GM23338 (cell line): Measurements from ENCODE around the gene SYNE2. TPM values are rescaled to one million over a fixed set of nuclear protein-coding genes. Genes with fewer than 3 reads are reported as not detected.

Experiments
- ATAC-seq: fragments of 200-7000 bp; cut with Tn5 transposase; 3 replicates; pipeline ENCODE4 v1.9.1; 2020
- DNase-seq: peaks from one replicate; pipeline ENCODE4 v3.0.0-alpha.2; 2015; ENCODE audit warnings: low spot score
- H2AFZ ChIP-seq: fragments of 200-600 bp; sonication (generic); 2 replicates; pipeline ENCODE4 v1.8.0; 2016; ENCODE audit warnings: antibody characterized with exemption, mild to moderate bottlenecking, moderate library complexity
- H3F3A ChIP-seq: fragments of 200-600 bp; sonication (generic); replicated peaks from 2 replicates; pipeline ENCODE4 v1.8.0; 2017; ENCODE audit warnings: antibody characterized with exemption, mixed run types, low read depth
- H3K27ac ChIP-seq: fragments of 200-600 bp; sonication (generic); 2 replicates; pipeline ENCODE4 v1.6.1; 2016; ENCODE audit warnings: low read depth
- H3K27me3 ChIP-seq: fragments of 200-600 bp; sonication (generic); 2 replicates; pipeline ENCODE4 v1.8.0; 2016; ENCODE audit warnings: mild to moderate bottlenecking, mixed run types, moderate library complexity; ENCODE audit not compliant: insufficient read depth
- H3K36me3 ChIP-seq: fragments of 200-600 bp; sonication (generic); 2 replicates; pipeline ENCODE4 v1.8.0; 2016; ENCODE audit warnings: mild to moderate bottlenecking; ENCODE audit not compliant: insufficient read depth
- H3K4me1 ChIP-seq: fragments of 200-600 bp; sonication (generic); 2 replicates; pipeline ENCODE4 v1.8.0; 2016; ENCODE audit warnings: mild to moderate bottlenecking, moderate library complexity; ENCODE audit not compliant: insufficient read depth
- H3K4me2 ChIP-seq: fragments of 200-600 bp; sonication (generic); 2 replicates; pipeline ENCODE4 v1.7.1; 2017; ENCODE audit warnings: mixed run types
- H3K4me3 ChIP-seq: fragments of 200-600 bp; sonication (generic); 2 replicates; pipeline ENCODE4 v1.6.1; 2016; ENCODE audit warnings: mixed run types
- H3K79me2 ChIP-seq: fragments of 200-600 bp; sonication (generic); replicated peaks from 2 replicates; pipeline ENCODE4 v1.8.0; 2017; ENCODE audit warnings: mild to moderate bottlenecking; ENCODE audit not compliant: insufficient read depth
- H3K9me2 ChIP-seq: fragments of 200-600 bp; sonication (generic); 2 replicates; pipeline ENCODE4 v1.8.0; 2017; ENCODE audit not compliant: insufficient read depth
- H4K20me1 ChIP-seq: fragments of 200-600 bp; sonication (generic); replicated peaks from 2 replicates; pipeline ENCODE4 v1.8.0; 2017; ENCODE audit warnings: mild to moderate bottlenecking; ENCODE audit not compliant: insufficient read depth
- H3K27ac Mint-ChIP-seq: 2 replicates; pipeline ENCODE4 v1.8.0; 2020; ENCODE audit warnings: inconsistent platforms, mild to moderate bottlenecking, moderate library complexity, mixed read lengths
- H3K27me3 Mint-ChIP-seq: 3 replicates; pipeline ENCODE4 v1.8.0; 2022; ENCODE audit warnings: low read depth, mild to moderate bottlenecking, moderate library complexity, mixed read lengths, inconsistent platforms; ENCODE audit not compliant: insufficient read depth, poor library complexity
- H3K36me3 Mint-ChIP-seq: 3 replicates; pipeline ENCODE4 v1.8.0; 2021; ENCODE audit warnings: low read depth, mild to moderate bottlenecking, inconsistent platforms, moderate library complexity, mixed read lengths
- H3K4me1 Mint-ChIP-seq: 3 replicates; pipeline ENCODE4 v1.8.0; 2020; ENCODE audit warnings: mild to moderate bottlenecking, inconsistent platforms, mixed read lengths
- H3K4me3 Mint-ChIP-seq: 3 replicates; pipeline ENCODE4 v1.8.0; 2021; ENCODE audit warnings: moderate library complexity, mild to moderate bottlenecking, inconsistent platforms, mixed read lengths
- H3K9me3 Mint-ChIP-seq: 3 replicates; pipeline ENCODE4 v1.8.0; 2020; ENCODE audit warnings: moderate library complexity, mild to moderate bottlenecking, inconsistent platforms, mixed read lengths
- ETS1 ChIP-seq: IDR thresholded peaks from 2 replicates; pipeline ENCODE4 v1.6.1; 2016; ENCODE audit warnings: antibody characterized with exemption
- EZH2phosphoT487 ChIP-seq: fragments of 200-600 bp; sonication (generic); IDR thresholded peaks from one replicate; pipeline ENCODE4 v1.8.1; 2018; ENCODE audit warnings: antibody characterized with exemption; ENCODE audit not compliant: unreplicated experiment
- JUNB ChIP-seq: IDR thresholded peaks from one replicate; pipeline ENCODE4 v1.6.1; 2016; ENCODE audit warnings: antibody characterized with exemption; ENCODE audit not compliant: unreplicated experiment
- POLR2AphosphoS5 ChIP-seq: IDR thresholded peaks from 2 replicates; pipeline ENCODE4 v1.6.1; 2016; ENCODE audit warnings: antibody characterized with exemption, low read depth
- ZNF114 ChIP-seq: fragments of 250-450 bp; sonication (Bioruptor Pico); IDR thresholded peaks from 2 replicates; pipeline ENCODE4 v1.5.0; 2020; ENCODE audit warnings: mild to moderate bottlenecking, moderate library complexity
- ZNF331 ChIP-seq: fragments of 250-450 bp; sonication (Bioruptor Pico); IDR thresholded peaks from 2 replicates; pipeline ENCODE4 v1.5.0; 2020; ENCODE audit warnings: low read depth, mild to moderate bottlenecking, moderate library complexity
- ZNF462 ChIP-seq: fragments of 250-450 bp; sonication (Bioruptor Pico); IDR thresholded peaks from 2 replicates; pipeline ENCODE4 v1.5.0; 2020; ENCODE audit warnings: mild to moderate bottlenecking, moderate library complexity
- polyA plus RNA-seq: library from polyadenylated mRNA; unstranded; fragments of >200 nt; fragmentation: Nextera tagmentation; extraction: Ambion mirVana; gene quantifications from 2 replicates; pipeline ENCODE4 v1.2.1, GENCODE V29; 2016
- total RNA-seq: library from RNA; depleted of rRNA; stranded (reverse); fragments of >200 nt; shearing (Covaris generic); gene quantifications from 2 replicates; pipeline ENCODE4 v1.2.3, GENCODE V29; 2014

Gene SYNE2
- total and polyA plus RNA-seq, 2 experiments from 2014 or later, result 34.3 to 86.5 TPM

GRCh38 chr14:63933711-63934110, 80.9 kb downstream of the SYNE2 start (continued):
- TF ChIP-seq ZNF462 (CRISPR knock-in tag) (no peak), ETS1 (no peak), POLR2AphosphoS5 (no peak), JUNB (no peak), ZNF114 (CRISPR knock-in tag) (no peak)

- peaks cover 14% of the 10 kb centered on the region; the same call in 2 of the 3 replicates for H3K36me3 Mint-ChIP-seq
- Histone ChIP-seq H2AFZ (no peak overlapping the region), H3F3A (no peaks in the 10 kb centered on the region), H3K4me2 (no peak overlapping the region), H3K79me2 (no peaks in the 10 kb centered on the region), H3K4me3 (no peak overlapping the region), H3K9me2 (peaks cover 7% of the 10 kb centered on the region; the same call in 1 of the 2 replicates), H4K20me1 (no peaks in the 10 kb centered on the region), H3K4me1 (peaks cover 8% of the 10 kb centered on the region), H3K36me3 (no peaks in the 10 kb centered on the region), H3K27me3 (no peaks in the 10 kb centered on the region), H3K27ac (no peak overlapping the region)
- no peaks in the 10 kb centered on the region for H3K9me3 Mint-ChIP-seq
- peaks cover 13% of the 10 kb centered on the region for H3K4me1 Mint-ChIP-seq
- DNase-seq, result no peak
- no peak for ATAC-seq
- no peak overlapping the region for H3K27ac Mint-ChIP-seq
- no peak overlapping the region for H3K4me3 Mint-ChIP-seq
- no peaks in the 10 kb centered on the region for H3K27me3 Mint-ChIP-seq
- TF ChIP-seq ZNF114 (CRISPR knock-in tag) (no peak), EZH2phosphoT487 (no peak), ZNF331 (CRISPR knock-in tag) (no peak), ZNF462 (CRISPR knock-in tag) (no peak), POLR2AphosphoS5 (no peak)
Observed at GRCh38 chr14:63938198-63939005, 85.6 kb downstream of the SYNE2 start.
